ENCODE measurements around the gene FAM209A.
"Not testable (repeated sequence)": the region's sequence is repeated elsewhere in the genome, so short reads cannot be mapped to it uniquely, and the experiment has no call there.

Gene FAM209A

GRCh38 chr20:56558968-56559367 is 34.4 kb downstream of the FAM209A start:
- DNase-seq (ENCODE audit: low read depth): no peak
- in situ Hi-C loops (cut with HindIII; ENCODE audit: low sequenced_read_pairs): no loop called here
- no peak overlapping the region for H3K4me3 ChIP-seq (ENCODE audit: low read depth, low read length)
- TF ChIP-seq CTCF (IDR thresholded peaks at IDR 0.05; ENCODE audit: low read depth, low read length, missing control alignments): no peak

DNA sequence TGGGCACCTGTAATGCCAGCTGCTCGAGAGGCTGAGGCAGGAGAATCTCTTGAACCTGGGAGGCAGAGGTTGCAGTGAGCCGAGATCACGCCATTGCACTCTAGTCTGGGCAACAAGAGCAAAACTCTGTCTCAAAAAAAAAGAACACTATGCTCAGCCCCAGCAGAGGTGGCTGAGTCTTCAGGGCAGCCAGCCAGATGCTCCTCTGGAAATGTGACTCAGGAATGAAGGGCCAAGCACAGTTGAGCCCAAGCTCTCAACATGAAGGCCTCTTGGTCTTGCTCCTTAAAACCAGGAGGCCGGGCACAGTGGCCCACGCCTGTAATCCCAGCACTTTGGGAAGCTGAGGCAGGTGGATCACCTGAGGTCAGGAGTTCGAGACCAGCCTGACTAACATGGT is 40.0 kb downstream of the FAM209A start:
- H3K4me3 ChIP-seq (ENCODE audit: low read depth, low read length); DNase-seq (ENCODE audit: low read depth); in situ Hi-C loops (cut with HindIII; ENCODE audit: low sequenced_read_pairs): not testable (repeated sequence)

DNA sequence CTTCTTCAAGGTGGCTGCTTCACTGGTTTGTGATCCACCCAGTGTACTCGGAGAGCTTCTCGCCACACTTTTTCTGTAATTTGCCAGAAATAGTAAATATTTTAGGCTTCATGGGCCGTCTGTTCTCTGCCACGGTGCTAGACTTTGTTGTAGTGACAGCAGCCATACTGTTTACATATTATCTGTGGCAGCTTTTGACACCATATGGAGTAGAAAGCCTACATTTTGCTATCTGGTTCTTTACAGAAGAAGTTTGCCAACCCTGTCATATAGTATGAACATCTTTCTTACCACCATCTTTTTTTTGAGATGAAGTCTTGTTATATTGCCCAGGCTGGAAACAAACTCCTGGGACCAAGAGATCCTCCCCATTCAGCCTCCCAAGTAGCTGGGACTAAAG is 41.0 kb downstream of the FAM209A start:
- no peak for DNase-seq (ENCODE audit: low read depth)
- no peak overlapping the region for H3K4me3 ChIP-seq (ENCODE audit: low read depth, low read length)
- TF ChIP-seq CTCF (IDR thresholded peaks at IDR 0.05; ENCODE audit: low read depth, low read length, missing control alignments): no peak
- in situ Hi-C loops (cut with HindIII; ENCODE audit: low sequenced_read_pairs): no loop called here

DNA sequence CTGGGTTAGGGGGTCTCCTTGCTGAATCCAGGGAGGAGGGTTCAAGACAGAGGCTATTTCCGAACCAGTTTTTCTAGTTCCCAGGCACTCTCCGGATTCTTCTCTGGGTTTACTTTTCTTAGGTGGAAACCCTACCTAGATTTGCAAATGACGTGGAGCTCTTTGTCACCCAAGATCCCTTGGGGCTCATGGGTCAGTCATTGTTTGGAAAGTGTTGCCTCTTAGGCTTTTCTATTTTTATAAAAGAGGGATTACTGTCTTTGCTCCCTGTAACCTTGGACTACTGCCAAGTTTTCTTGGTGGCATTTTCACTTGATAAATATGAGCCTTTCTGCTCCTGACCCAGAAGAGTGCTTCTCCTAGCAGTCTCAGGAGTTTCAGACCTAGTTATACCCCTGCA is 42.1 kb downstream of the FAM209A start:
- no peak overlapping the region for H3K4me3 ChIP-seq (ENCODE audit: low read depth, low read length)
- in situ Hi-C loops (cut with HindIII; ENCODE audit: low sequenced_read_pairs): no loop called here
- no peak for TF ChIP-seq CTCF (IDR thresholded peaks at IDR 0.05; ENCODE audit: low read depth, low read length, missing control alignments)
- DNase-seq (ENCODE audit: low read depth): no peak

DNA sequence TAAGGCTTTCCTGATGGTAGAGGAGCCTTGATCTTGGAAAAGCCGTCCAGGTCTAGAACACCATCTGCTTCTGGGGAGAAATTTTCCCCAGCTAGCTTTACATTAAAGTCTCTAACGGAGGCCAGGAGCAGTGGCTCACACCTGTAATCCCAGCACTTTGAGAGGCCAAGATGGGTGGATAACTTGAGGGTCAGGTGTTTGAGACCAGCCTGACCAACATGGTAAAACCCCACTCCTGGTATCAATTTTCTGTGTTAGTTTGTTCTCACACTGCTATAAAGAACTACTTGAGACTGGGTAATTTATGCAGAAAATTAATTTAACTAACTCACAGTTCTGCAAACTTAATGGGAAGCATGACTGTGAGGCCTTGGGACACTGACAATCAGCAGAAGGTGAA is 46.3 kb downstream of the FAM209A start:
- no peak for TF ChIP-seq CTCF (IDR thresholded peaks at IDR 0.05; ENCODE audit: low read depth, low read length, missing control alignments)
- no peak overlapping the region for H3K4me3 ChIP-seq (ENCODE audit: low read depth, low read length)
- DNase-seq (ENCODE audit: low read depth): no peak
- in situ Hi-C loops (cut with HindIII; ENCODE audit: low sequenced_read_pairs): no loop called here

- DNase-seq (ENCODE audit: low read depth): no peak
- no peak overlapping the region for H3K4me3 ChIP-seq (ENCODE audit: low read depth, low read length)
- TF ChIP-seq CTCF (IDR thresholded peaks at IDR 0.05; ENCODE audit: low read depth, low read length, missing control alignments): no peak
- in situ Hi-C loops (cut with HindIII; ENCODE audit: low sequenced_read_pairs): no loop called here
These were observed 47.6 kb downstream of the FAM209A start for GRCh38 chr20:56572172-56572571.

DNA sequence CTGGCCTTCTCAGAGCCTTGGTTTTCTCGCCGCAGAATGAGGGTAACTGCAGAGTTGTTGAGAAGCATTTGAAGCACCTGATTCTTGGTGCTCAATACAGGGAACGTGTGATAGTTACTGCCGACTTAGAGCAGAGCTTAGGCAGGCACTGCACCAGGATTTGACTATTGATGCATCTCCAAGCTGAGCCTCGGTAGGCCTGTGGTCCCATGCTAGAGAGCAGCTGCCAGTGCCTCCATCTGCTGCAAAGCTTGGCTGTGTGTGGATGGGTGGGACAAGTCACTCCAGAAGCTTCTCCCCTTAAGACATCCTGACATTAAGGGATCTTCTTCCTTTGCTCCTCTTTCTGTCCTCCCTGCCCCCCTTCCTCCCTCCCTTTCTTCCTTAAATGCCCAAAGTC is 49.4 kb downstream of the FAM209A start:
- in situ Hi-C loops (cut with HindIII; ENCODE audit: low sequenced_read_pairs): no loop called here
- H3K4me3 ChIP-seq (ENCODE audit: low read depth, low read length): no peak overlapping the region
- no peak for DNase-seq (ENCODE audit: low read depth)
- TF ChIP-seq CTCF (IDR thresholded peaks at IDR 0.05; ENCODE audit: low read depth, low read length, missing control alignments): no peak
